Aorta (tissue), 5 donors: ENCODE data around the gene PRKAG3. TPM values are rescaled to one million over a fixed set of nuclear protein-coding genes. Genes with fewer than 3 reads are reported as not detected.

Source experiments
- ATAC-seq: fragments of 200-7000 bp; cut with Tn5 transposase; one replicate; pipeline ENCODE4 v1.9.1; 2022; ENCODE audit warnings: moderate library complexity; ENCODE audit not compliant: low FRiP score
- DNase-seq, 2 donors: peaks; one replicate each; pipeline ENCODE4 v3.0.0-alpha.2; 2020
- H3K27ac ChIP-seq, 2 donors: one replicate each; pipeline ENCODE4 v1.5.1; 2013; ENCODE audit warnings: low read length in 2 of 2, mild to moderate bottlenecking in 2 of 2, moderate library complexity in 2 of 2, control low read depth in 1 of 2, inconsistent platforms in 1 of 2, low read depth in 1 of 2
- H3K27me3 ChIP-seq, 2 donors: one replicate each; pipeline ENCODE4 v1.6.1; 2013; ENCODE audit warnings: control low read depth in 1 of 2, low read length in 1 of 2, mild to moderate bottlenecking in 1 of 2, moderate library complexity in 1 of 2; ENCODE audit not compliant: insufficient read depth in 2 of 2, control insufficient read depth in 1 of 2
- H3K36me3 ChIP-seq, 2 donors: one replicate each; pipeline ENCODE4 v1.6.1; 2013; ENCODE audit warnings: control low read depth in 1 of 2, low read length in 1 of 2, mild to moderate bottlenecking in 1 of 2; ENCODE audit not compliant: insufficient read depth in 2 of 2, control insufficient read depth in 1 of 2
- H3K4me1 ChIP-seq, 2 donors: one replicate each; pipeline ENCODE4 v1.6.1; 2013; ENCODE audit warnings: low read length in 2 of 2, control low read depth in 1 of 2, mild to moderate bottlenecking in 1 of 2, moderate library complexity in 1 of 2; ENCODE audit not compliant: insufficient read depth in 2 of 2, control insufficient read depth in 1 of 2
- H3K4me3 ChIP-seq, 2 donors: one replicate each; pipeline ENCODE4 v1.5.1; 2013; ENCODE audit warnings: low read length in 2 of 2, control low read depth in 1 of 2, mild to moderate bottlenecking in 1 of 2
- H3K9me3 ChIP-seq: one replicate; pipeline ENCODE4 v1.6.1; 2013; ENCODE audit warnings: mild to moderate bottlenecking, low read length; ENCODE audit not compliant: control insufficient read depth
- WGBS, 2 donors: extraction: QIAGEN DNeasy Blood & Tissue Kit; methylation state at CpG; one replicate each; pipeline ENCODE4 v1.1.7; 2013; 5-methylcytosine and 5-hydroxymethylcytosine counted together
- intact Hi-C, 2 donors: fragments of 100-400 bp; cut with DNase I; formaldehyde crosslinking; loops; one replicate each; pipeline versions ENCODE4 v1.14.2 to v1.15.0; 2022
- polyA plus RNA-seq, 2 donors: library from polyadenylated mRNA; stranded (reverse); fragments of 200-250 nt; gene quantifications; one replicate each; pipeline ENCODE4 v1.2.3, GENCODE V29; 2013
- total RNA-seq, 2 donors: library from RNA; stranded (reverse); fragmentation: NEBNext Ultra II Directional; extraction: Animal tissue kit (Norgen Biotek cat#: 25700); gene quantifications; one replicate each; pipeline ENCODE4 v1.2.1, GENCODE V29; 2021
- donor health status: healthy with polysubstance abuse.
- donor health status: Bipolar disorder and iron deficiency.
- donor health status: DM: no; HTN: no; CAD: no.
- donor health status: DM: no; HTN: no; CAD: no.
- donor health status: DM: yes; HTN: yes; CAD: no.

PRKAG3 gene
- total and polyA plus RNA-seq, 4 donors, result 0.13 to 1.0 (median 0.20) TPM

- Histone ChIP-seq H3K36me3 (no peaks in the 10 kb centered on the region), H3K4me1 (peaks cover 2 to 5% of the 10 kb centered on the region in 2 donors), H3K9me3 (no peaks in the 10 kb centered on the region), H3K4me3 (no peak overlapping the region), H3K27ac (no peak overlapping the region), H3K27me3 (no peaks in the 10 kb centered on the region)
- intact Hi-C loops, result loop anchor here in 1 of 2 donors (10.0 kb wide), 2 partner anchors 46 to 54 kb away; partner anchors contain the start of gene PRKAG3
- 73% methylated on average over 2 of the region's 2 CpGs for WGBS, 2 donors
- no peak for ATAC-seq
- DNase-seq, result no peak
Measured at GRCh38 chr2:218788529-218789255, 42.9 kb downstream of the PRKAG3 start.

GRCh38 chr2:218786133-218786532, 45.5 kb downstream of the PRKAG3 start:
- DNase-seq (no peak), ATAC-seq (no peak)
- no peaks in the 10 kb centered on the region for H3K36me3 ChIP-seq
- H3K4me1 ChIP-seq, result peaks cover 2 to 5% of the 10 kb centered on the region in 2 donors
- WGBS, 2 donors, result 90 to 96% methylated on average over 3 of the region's 3 CpGs
- intact Hi-C loops, result loop anchor here in 1 of 2 donors (10.0 kb wide), 2 partner anchors 49 to 51 kb away; partner anchors contain the start of gene PRKAG3
- no peaks in the 10 kb centered on the region for H3K27me3 ChIP-seq
- H3K9me3 ChIP-seq, result no peaks in the 10 kb centered on the region
- H3K4me3 ChIP-seq, result no peak overlapping the region
- H3K27ac ChIP-seq, result no peak overlapping the region

GRCh38 chr2:218785103-218785502, 46.5 kb downstream of the PRKAG3 start:
- WGBS, 2 donors, result 30 to 37% methylated on average over 1 of the region's 1 CpG
- Histone ChIP-seq H3K4me3 (no peak overlapping the region), H3K27me3 (no peaks in the 10 kb centered on the region), H3K4me1 (peaks cover 2 to 5% of the 10 kb centered on the region in 2 donors), H3K9me3 (no peaks in the 10 kb centered on the region), H3K27ac (no peak overlapping the region), H3K36me3 (no peaks in the 10 kb centered on the region)
- DNase-seq, result no peak
- no peak for ATAC-seq
- intact Hi-C loops, result loop anchor here in 1 of 2 donors (10.0 kb wide), 2 partner anchors 50 kb away; partner anchors contain the start of gene PRKAG3

- peaks cover 2 to 5% of the 10 kb centered on the region in 2 donors for H3K4me1 ChIP-seq
- H3K4me3 ChIP-seq, result peak overlapping the region in 1 of 2 donors; percentile 4
- intact Hi-C loops, result loop anchor here in 1 of 2 donors (10.0 kb wide), 2 partner anchors 49 to 51 kb away; partner anchors contain the start of gene PRKAG3
- H3K9me3 ChIP-seq, result no peaks in the 10 kb centered on the region
- WGBS, 2 donors, result 75 to 79% methylated on average over 4 of the region's 4 CpGs
- no peaks in the 10 kb centered on the region for H3K36me3 ChIP-seq
- ATAC-seq (no peak), DNase-seq (peak in 1 of 2 donors; percentile 47)
- H3K27ac ChIP-seq, result no peak overlapping the region
- H3K27me3 ChIP-seq, result no peaks in the 10 kb centered on the region
Measured at GRCh38 chr2:218783688-218784087, 47.9 kb downstream of the PRKAG3 start.

- intact Hi-C loops, result loop anchor here in 1 of 2 donors (10.0 kb wide), 2 partner anchors 48 to 52 kb away; partner anchors contain the start of gene PRKAG3
- peak overlapping the region; percentile 74 to 75 for H3K27ac ChIP-seq
- H3K4me1 ChIP-seq, result peaks cover 0 to 3% of the 10 kb centered on the region in 2 donors
- no peaks in the 10 kb centered on the region for H3K27me3 ChIP-seq
- WGBS, 2 donors, result 4% methylated on average over 6 of the region's 6 CpGs
- no peaks in the 10 kb centered on the region for H3K36me3 ChIP-seq
- peak overlapping the region; percentile 64 to 73 for H3K4me3 ChIP-seq
- DNase-seq (no peak), ATAC-seq (peak; percentile 46)
- no peaks in the 10 kb centered on the region for H3K9me3 ChIP-seq
Measured at GRCh38 chr2:218782528-218782844, 49.1 kb downstream of the PRKAG3 start.

- intact Hi-C loops, result loop anchor here in 1 of 2 donors (10.0 kb wide), 2 partner anchors 47 to 53 kb away; partner anchors contain the start of gene PRKAG3
Measured at GRCh38 chr2:218781691-218782527, 49.7 kb downstream of the PRKAG3 start, which contains the start of gene CYP27A1. CYP27A1 (plus strand) TSS chr2:218782147; CDS start chr2:218782183, 36 bp downstream.

GRCh38 chr2:218780851-218781690, 50.5 kb downstream of the PRKAG3 start:
- no peaks in the 10 kb centered on the region for H3K27me3 ChIP-seq
- WGBS, 2 donors, result 25 to 27% methylated on average over 15 of the region's 15 CpGs
- H3K9me3 ChIP-seq, result no peaks in the 10 kb centered on the region
- H3K36me3 ChIP-seq, result no peaks in the 10 kb centered on the region
- peak overlapping the region; percentile 74 to 75 for H3K27ac ChIP-seq
- H3K4me3 ChIP-seq, result peak overlapping the region; percentile 64 to 73
- no peak for ATAC-seq
- intact Hi-C loops, result loop anchor here in 1 of 2 donors (10.0 kb wide), 2 partner anchors 46 to 54 kb away; partner anchors contain the start of gene PRKAG3
- peaks cover 0 to 3% of the 10 kb centered on the region in 2 donors for H3K4me1 ChIP-seq
- DNase-seq, result no peak

More at GRCh38 chr2:218781691-218782527, 49.7 kb downstream of the PRKAG3 start, which contains the start of gene CYP27A1:
- H3K4me1 ChIP-seq, result peaks cover 0 to 3% of the 10 kb centered on the region in 2 donors
- DNase-seq (peak; percentile 79 to 83), ATAC-seq (peak; percentile 92)
- 0 to 1% methylated on average over 76 of the region's 76 CpGs for WGBS, 2 donors
- no peaks in the 10 kb centered on the region for H3K36me3 ChIP-seq
- peak within 1 kb of the TSS; percentile 64 to 73 for H3K4me3 ChIP-seq
- H3K9me3 ChIP-seq, result no peaks in the 10 kb centered on the region
- H3K27me3 ChIP-seq, result no peaks in the 10 kb centered on the region
- peak within 1 kb of the TSS; percentile 74 to 75 for H3K27ac ChIP-seq
